Endothelial cell (in vitro differentiated cells): ENCODE measurements around the gene MAD1L1. TPM values are rescaled to one million over a fixed set of nuclear protein-coding genes. Genes with fewer than 3 reads are reported as not detected.

Experiments
- DNase-seq: peaks from one replicate; pipeline ENCODE4 v3.0.0; 2021; ENCODE audit warnings: low spot score
- H3K27ac Mint-ChIP-seq: one replicate; pipeline ENCODE4 v1.8.0; 2021; ENCODE audit warnings: mixed read lengths, inconsistent platforms; ENCODE audit not compliant: unreplicated experiment
- H3K27me3 Mint-ChIP-seq: one replicate; pipeline ENCODE4 v1.8.0; 2021; ENCODE audit warnings: mild to moderate bottlenecking, moderate library complexity, mixed read lengths, inconsistent platforms; ENCODE audit not compliant: unreplicated experiment
- H3K36me3 Mint-ChIP-seq: one replicate; pipeline ENCODE4 v1.8.0; 2021; ENCODE audit warnings: mild to moderate bottlenecking, low read depth, mixed read lengths, inconsistent platforms; ENCODE audit not compliant: unreplicated experiment
- H3K4me1 Mint-ChIP-seq: one replicate; pipeline ENCODE4 v1.8.0; 2021; ENCODE audit warnings: mild to moderate bottlenecking, mixed read lengths, inconsistent platforms; ENCODE audit not compliant: unreplicated experiment
- H3K4me3 Mint-ChIP-seq: one replicate; pipeline ENCODE4 v1.8.0; 2021; ENCODE audit warnings: mild to moderate bottlenecking, mixed read lengths, inconsistent platforms; ENCODE audit not compliant: unreplicated experiment
- H3K9me3 Mint-ChIP-seq: one replicate; pipeline ENCODE4 v1.8.0; 2021; ENCODE audit warnings: mixed read lengths, inconsistent platforms; ENCODE audit not compliant: unreplicated experiment
- total RNA-seq: library from RNA; stranded (reverse); fragmentation: NEBNext Ultra II Directional; extraction: Animal tissue kit (Norgen Biotek cat#: 25700); gene quantifications from one replicate; pipeline ENCODE4 v1.2.1, GENCODE V29; 2021; ENCODE audit not compliant: unreplicated experiment
- TF ChIP-seq, protein P1 (sequence below): fragments of 200-600 bp; sonication (generic); IDR thresholded peaks from one replicate; pipeline ENCODE4 v1.5.0; 2021; ENCODE audit warnings: antibody characterized with exemption; ENCODE audit not compliant: unreplicated experiment

MAD1L1 gene
- total RNA-seq, 1 donor from 2014 or later, result 43.3 TPM

DNA sequence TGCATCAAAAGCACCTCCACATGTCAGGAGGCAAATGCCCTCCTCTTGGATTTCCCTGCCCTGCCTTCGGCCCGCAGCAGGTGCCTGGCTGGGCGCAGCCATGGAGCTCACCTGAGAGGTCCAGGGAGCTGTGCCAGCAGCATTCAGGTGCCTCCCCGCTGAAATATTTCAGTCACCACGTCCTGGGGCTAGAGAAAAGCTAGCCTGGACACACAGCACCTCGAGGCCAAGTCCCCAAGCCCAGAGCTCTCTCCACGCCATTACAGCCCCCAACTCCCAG lies 102.7 kb downstream of the MAD1L1 start:
- H3K27ac Mint-ChIP-seq, result no peak overlapping the region
- DNase-seq, result no peak
- TF ChIP-seq, protein P1, sequence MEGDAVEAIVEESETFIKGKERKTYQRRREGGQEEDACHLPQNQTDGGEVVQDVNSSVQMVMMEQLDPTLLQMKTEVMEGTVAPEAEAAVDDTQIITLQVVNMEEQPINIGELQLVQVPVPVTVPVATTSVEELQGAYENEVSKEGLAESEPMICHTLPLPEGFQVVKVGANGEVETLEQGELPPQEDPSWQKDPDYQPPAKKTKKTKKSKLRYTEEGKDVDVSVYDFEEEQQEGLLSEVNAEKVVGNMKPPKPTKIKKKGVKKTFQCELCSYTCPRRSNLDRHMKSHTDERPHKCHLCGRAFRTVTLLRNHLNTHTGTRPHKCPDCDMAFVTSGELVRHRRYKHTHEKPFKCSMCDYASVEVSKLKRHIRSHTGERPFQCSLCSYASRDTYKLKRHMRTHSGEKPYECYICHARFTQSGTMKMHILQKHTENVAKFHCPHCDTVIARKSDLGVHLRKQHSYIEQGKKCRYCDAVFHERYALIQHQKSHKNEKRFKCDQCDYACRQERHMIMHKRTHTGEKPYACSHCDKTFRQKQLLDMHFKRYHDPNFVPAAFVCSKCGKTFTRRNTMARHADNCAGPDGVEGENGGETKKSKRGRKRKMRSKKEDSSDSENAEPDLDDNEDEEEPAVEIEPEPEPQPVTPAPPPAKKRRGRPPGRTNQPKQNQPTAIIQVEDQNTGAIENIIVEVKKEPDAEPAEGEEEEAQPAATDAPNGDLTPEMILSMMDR, result no peak

GRCh38 chr7:2129323-2130095 lies 103.2 kb downstream of the MAD1L1 start:
- peaks cover 2% of the 10 kb centered on the region for H3K27me3 Mint-ChIP-seq
- H3K4me1 Mint-ChIP-seq, result peaks cover 6% of the 10 kb centered on the region
- H3K4me3 Mint-ChIP-seq, result no peak overlapping the region
- no peaks in the 10 kb centered on the region for H3K9me3 Mint-ChIP-seq
- H3K27ac Mint-ChIP-seq, result no peak overlapping the region
- TF ChIP-seq, protein P1, result no peak
- DNase-seq, result no peak
- H3K36me3 Mint-ChIP-seq, result peaks cover 34% of the 10 kb centered on the region

More for the DNA sequence above, 102.7 kb downstream of the MAD1L1 start:
- Mint-ChIP-seq H3K9me3 (no peaks in the 10 kb centered on the region), H3K27me3 (peaks cover 2% of the 10 kb centered on the region), H3K4me1 (peaks cover 6% of the 10 kb centered on the region), H3K36me3 (peaks cover 37% of the 10 kb centered on the region), H3K4me3 (no peak overlapping the region)

- H3K36me3 Mint-ChIP-seq, result peaks cover 30% of the 10 kb centered on the region
- no peak overlapping the region for H3K27ac Mint-ChIP-seq
- no peak overlapping the region for H3K4me3 Mint-ChIP-seq
These were observed 104.0 kb downstream of the MAD1L1 start for GRCh38 chr7:2128601-2129322.

GRCh38 chr7:2126621-2127020 lies 106.1 kb downstream of the MAD1L1 start:
- Mint-ChIP-seq H3K36me3 (peaks cover 18% of the 10 kb centered on the region), H3K9me3 (no peaks in the 10 kb centered on the region), H3K27me3 (peaks cover 10% of the 10 kb centered on the region), H3K4me1 (peaks cover 3% of the 10 kb centered on the region), H3K4me3 (no peak overlapping the region), H3K27ac (no peak overlapping the region)
- no peak for DNase-seq
- TF ChIP-seq, protein P1, result no peak

More at GRCh38 chr7:2128601-2129322, 104.0 kb downstream of the MAD1L1 start:
- peaks cover 6% of the 10 kb centered on the region for H3K4me1 Mint-ChIP-seq
- DNase-seq, result no peak
- TF ChIP-seq, protein P1, result no peak
- no peaks in the 10 kb centered on the region for H3K9me3 Mint-ChIP-seq
- peaks cover 5% of the 10 kb centered on the region for H3K27me3 Mint-ChIP-seq

GRCh38 chr7:2125931-2126330 lies 106.8 kb downstream of the MAD1L1 start:
- H3K4me1 Mint-ChIP-seq, result no peaks in the 10 kb centered on the region
- TF ChIP-seq, protein P1, result no peak
- no peak overlapping the region for H3K4me3 Mint-ChIP-seq
- peaks cover 10% of the 10 kb centered on the region for H3K27me3 Mint-ChIP-seq
- no peak for DNase-seq
- H3K27ac Mint-ChIP-seq, result no peak overlapping the region
- H3K9me3 Mint-ChIP-seq, result no peaks in the 10 kb centered on the region
- H3K36me3 Mint-ChIP-seq, result peaks cover 15% of the 10 kb centered on the region
